B cell (primary cell): ENCODE results near the gene MOK. TPM values are rescaled to one million over a fixed set of nuclear protein-coding genes. Genes with fewer than 3 reads are reported as not detected.
"Not testable (repeated sequence)": the region's sequence is repeated elsewhere in the genome, so short reads cannot be mapped to it uniquely, and the experiment has no call there.

Experiments
- ATAC-seq: fragments of 200-7000 bp; cut with Tn5 transposase; one replicate; pipeline ENCODE4 v1.10.0; 2021; ENCODE audit warnings: low read depth, mild to moderate bottlenecking, moderate number of reproducible peaks, moderate library complexity
- CTCF ChIA-PET: fragments of 350-600 bp; sonication (Branson Sonifier 250); formaldehyde crosslinking; loops from one replicate; lab custom pipeline; 2021; ENCODE audit warnings: antibody characterized with exemption, inconsistent platforms; lab: Charles Lee
- POLR2A ChIA-PET: fragments of 350-600 bp; sonication (Branson Sonifier 250); formaldehyde crosslinking; loops from one replicate; lab custom pipeline; 2021; ENCODE audit warnings: antibody characterized with exemption; lab: Charles Lee
- DNase-seq: peaks from one replicate; pipeline ENCODE4 v3.0.0; 2013
- H2AFZ ChIP-seq: 2 replicates; pipeline ENCODE4 v1.6.1; 2012; ENCODE audit warnings: mild to moderate bottlenecking, low read depth, low read length; ENCODE audit not compliant: insufficient read depth, poor library complexity, severe bottlenecking
- H3K27ac ChIP-seq, 2 donors: 1 replicate in 1 of 2; 2 replicates in 1 of 2; pipeline ENCODE4 v1.5.1; 2012 to 2013; ENCODE audit warnings: low read length in 2 of 2, mild to moderate bottlenecking in 2 of 2, moderate library complexity in 1 of 2
- H3K27me3 ChIP-seq, 4 experiments: fragments of 200-600 bp in 1 of 4; sonication (generic) in 1 of 4; replicated peaks in 1 of 4; 1 replicate in 2 of 4; 2 replicates in 2 of 4; pipeline versions ENCODE4 v1.6.1 to v1.7.0; 2013 to 2016; ENCODE audit warnings: low read length in 3 of 4, mild to moderate bottlenecking in 2 of 4, mixed read lengths in 1 of 4, moderate library complexity in 1 of 4; ENCODE audit not compliant: insufficient read depth in 4 of 4, control insufficient read depth in 3 of 4; ENCODE audit errors: control extremely low read depth in 1 of 4
- H3K36me3 ChIP-seq, 2 experiments: replicated peaks in 1 of 2; 1 replicate in 1 of 2; 2 replicates in 1 of 2; pipeline versions ENCODE4 v1.6.1 to v1.7.1; 2013; ENCODE audit warnings: low read length in 1 of 2; ENCODE audit not compliant: insufficient read depth in 2 of 2, control insufficient read depth in 1 of 2; ENCODE audit errors: control extremely low read depth in 1 of 2, extremely low read depth in 1 of 2
- H3K4me1 ChIP-seq, 2 donors: fragments of 200-600 bp in 1 of 2; sonication (generic) in 1 of 2; 1 replicate in 1 of 2; 2 replicates in 1 of 2; pipeline versions ENCODE4 v1.5.1 to v1.6.1; 2013 to 2017; ENCODE audit warnings: low read length in 2 of 2; ENCODE audit not compliant: control insufficient read depth in 2 of 2, insufficient read depth in 2 of 2
- H3K4me2 ChIP-seq: replicated peaks from 2 replicates; pipeline ENCODE3; 2012; ENCODE audit warnings: mild to moderate bottlenecking, low read depth, low read length; ENCODE audit not compliant: poor library complexity, severe bottlenecking
- H3K4me3 ChIP-seq, 5 experiments: fragments of 200-600 bp in 1 of 5; sonication (generic) in 1 of 5; 1 replicate in 3 of 5; 2 replicates in 2 of 5; pipeline versions ENCODE4 v1.5.1 to v1.7.0; 2011 to 2016; ENCODE audit warnings: low read length in 4 of 5, mild to moderate bottlenecking in 4 of 5, low read depth in 2 of 5, control low read depth in 1 of 5, moderate library complexity in 1 of 5; ENCODE audit not compliant: insufficient read depth in 1 of 5; ENCODE audit errors: control extremely low read depth in 1 of 5, extremely low read depth in 1 of 5
- H3K79me2 ChIP-seq: fragments of 200-600 bp; sonication (generic); one replicate; pipeline ENCODE4 v1.6.0; 2016; ENCODE audit warnings: low read length; ENCODE audit not compliant: control insufficient read depth, insufficient read depth
- H3K9ac ChIP-seq: fragments of 200-600 bp; sonication (generic); 2 replicates; pipeline ENCODE4 v1.6.1; 2017; ENCODE audit warnings: mild to moderate bottlenecking, low read length, moderate library complexity
- H3K9me3 ChIP-seq, 3 donors: one replicate each; pipeline versions ENCODE4 v1.6.1 to v1.7.1; 2013; ENCODE audit warnings: low read length in 2 of 3; ENCODE audit not compliant: control insufficient read depth in 2 of 3, insufficient read depth in 1 of 3; ENCODE audit errors: control extremely low read depth in 1 of 3
- H4K20me1 ChIP-seq: 2 replicates; pipeline ENCODE4 v1.6.0; 2012; ENCODE audit warnings: mild to moderate bottlenecking, low read length; ENCODE audit not compliant: insufficient read depth, control insufficient read depth, poor library complexity, severe bottlenecking
- H3K27ac Mint-ChIP-seq: one replicate; pipeline ENCODE4 v1.8.0; 2021; ENCODE audit warnings: mixed read lengths
- H3K27me3 Mint-ChIP-seq: one replicate; pipeline ENCODE4 v1.8.0; 2021; ENCODE audit warnings: mixed read lengths
- H3K4me1 Mint-ChIP-seq: one replicate; pipeline ENCODE4 v1.8.0; 2021; ENCODE audit warnings: mixed read lengths
- H3K4me3 Mint-ChIP-seq: one replicate; pipeline ENCODE4 v1.8.0; 2021; ENCODE audit warnings: mixed read lengths
- H3K9me3 Mint-ChIP-seq: one replicate; pipeline ENCODE4 v1.8.0; 2022; ENCODE audit warnings: mixed read lengths; ENCODE audit not compliant: insufficient read depth
- CTCF ChIP-seq: fragments of 200-600 bp; IDR thresholded peaks from one replicate; pipeline ENCODE4 v1.8.0; 2022; ENCODE audit warnings: antibody characterized with exemption, mild to moderate bottlenecking
- EZH2 ChIP-seq: IDR thresholded peaks from 2 replicates; pipeline ENCODE4 v1.6.1; 2012; ENCODE audit warnings: borderline replicate concordance, low read depth, mild to moderate bottlenecking, moderate library complexity, low read length; ENCODE audit not compliant: insufficient read depth, poor library complexity, severe bottlenecking
- WGBS: methylation state at CpG from one replicate; pipeline ENCODE4 v1.1.5; 2013; ENCODE audit warnings: missing lambda C conversion rate; ENCODE audit not compliant: insufficient coverage; 5-methylcytosine and 5-hydroxymethylcytosine counted together
- intact Hi-C: fragments of 100-400 bp; cut with micrococcal nuclease; formaldehyde crosslinking; loops from one replicate; pipeline ENCODE4 v1.10.0; 2022
- polyA plus RNA-seq: library from polyadenylated mRNA; depleted of rRNA; stranded (reverse); fragments of >200 nt; gene quantifications from 2 replicates; pipeline ENCODE4 v1.2.3, GENCODE V29; 2012
- total RNA-seq, 2 donors: library from RNA; stranded (reverse); fragments of 120-200 nt in 1 of 2; gene quantifications; 1 replicate in 1 of 2; 2 replicates in 1 of 2; pipeline versions ENCODE4 v1.2.3 to v1.2.4, GENCODE V29; 2013 to 2022

MOK gene
- total and polyA plus RNA-seq, 2 donors (not counting 1 experiment from before 2014, with no cell fraction given): 1.2 to 3.0 TPM

- no peak overlapping the region for H3K4me3 ChIP-seq
- no CpG with 5 or more reads among the region's 3 CpGs for WGBS
- DNase-seq (no peak), ATAC-seq (no peak)
- no peaks in the 10 kb centered on the region for H3K27me3 Mint-ChIP-seq
- no peak overlapping the region for H3K27ac Mint-ChIP-seq
- H3K4me1 Mint-ChIP-seq: peaks cover 6% of the 10 kb centered on the region
- H3K4me2 ChIP-seq: no peak overlapping the region
- intact Hi-C loops: loop anchor here (2.0 kb wide), 1 partner anchor 15 kb away; the partner anchor contains the start of gene ZNF839
- H3K9ac ChIP-seq: no peak overlapping the region
- no peaks in the 10 kb centered on the region for H3K36me3 ChIP-seq
- no peaks in the 10 kb centered on the region for H3K9me3 Mint-ChIP-seq
- CTCF ChIA-PET: interaction anchor here (0.7 to 3.6 kb wide), 4 partner anchors 11 to 207 kb away, joined by 3 to 33 read pairs (median 4); no protein-coding TSS in a partner anchor
- H3K4me1 ChIP-seq: peaks cover 5 to 11% of the 10 kb centered on the region in 2 donors
- peaks cover 0 to 3% (median 0%) of the 10 kb centered on the region in 4 experiments for H3K27me3 ChIP-seq
- H3K79me2 ChIP-seq: no peaks in the 10 kb centered on the region
- H3K9me3 ChIP-seq: peaks cover 0 to under 1% (median 0%) of the 10 kb centered on the region in 3 donors
- TF ChIP-seq CTCF: no peak
- TF ChIP-seq EZH2: no peak
- no peak overlapping the region for H2AFZ ChIP-seq
- H3K4me3 Mint-ChIP-seq: peak overlapping the region; percentile 30
- H4K20me1 ChIP-seq: no peaks in the 10 kb centered on the region
- POLR2A ChIA-PET: interaction anchor here (0.6 to 1.2 kb wide), 2 partner anchors 10 to 270 kb away, joined by 4 read pairs; no protein-coding TSS in a partner anchor
- no peak overlapping the region for H3K27ac ChIP-seq
Observed at GRCh38 chr14:102303664-102304063, 1.3 kb downstream of the MOK start.

- H3K4me3 ChIP-seq, H2AFZ ChIP-seq, H3K27me3 Mint-ChIP-seq, H3K4me2 ChIP-seq, H3K4me1 Mint-ChIP-seq, H4K20me1 ChIP-seq, H3K4me3 Mint-ChIP-seq, H3K36me3 ChIP-seq, POLR2A ChIA-PET, H3K4me1 ChIP-seq, ATAC-seq, H3K9ac ChIP-seq, DNase-seq, H3K79me2 ChIP-seq, H3K27ac Mint-ChIP-seq, H3K27me3 ChIP-seq, H3K27ac ChIP-seq, H3K9me3 Mint-ChIP-seq, intact Hi-C loops: not testable (repeated sequence)
- H3K9me3 ChIP-seq: peaks cover 0 to 13% (median 0%) of the 10 kb centered on the region in 3 donors
- 51% methylated on average over 8 of the region's 12 CpGs for WGBS
- CTCF ChIA-PET: interaction anchor here (1.0 kb wide), 1 partner anchor 16 kb away, joined by 3 read pairs; no protein-coding TSS in a partner anchor
Observed at GRCh38 chr14:102298303-102299070, 6.5 kb downstream of the MOK start.
